ENCODE results near the gene BCL2L14. TPM values are rescaled to one million over a fixed set of nuclear protein-coding genes. Genes with fewer than 3 reads are reported as not detected.
"Not testable (repeated sequence)": the region's sequence is repeated elsewhere in the genome, so short reads cannot be mapped to it uniquely, and the experiment has no call there.

BCL2L14 gene
- total RNA-seq, 1 donor from 2014 or later, result not detected

GRCh38 chr12:12095021-12095420 lies 24.3 kb downstream of the BCL2L14 start:
- intact Hi-C loops (cut with DNase I), result no loop called here
- no peak for DNase-seq
- ATAC-seq (ENCODE audit: poor library complexity), result no peak

GRCh38 chr12:12097891-12098690 lies 27.4 kb downstream of the BCL2L14 start:
- ATAC-seq (ENCODE audit: poor library complexity) (no peak), DNase-seq (no peak)
- intact Hi-C loops (cut with DNase I), result no loop called here

GRCh38 chr12:12098691-12099015 lies 27.9 kb downstream of the BCL2L14 start:
- no peak for ATAC-seq (ENCODE audit: poor library complexity)
- DNase-seq, result no peak
- intact Hi-C loops (cut with DNase I), result no loop called here

GRCh38 chr12:12099102-12099501 lies 28.4 kb downstream of the BCL2L14 start:
- intact Hi-C loops (cut with DNase I), result no loop called here

GRCh38 chr12:12107678-12108077 lies 36.9 kb downstream of the BCL2L14 start:
- no peak for DNase-seq
- intact Hi-C loops (cut with DNase I), result no loop called here
- no peak for ATAC-seq (ENCODE audit: poor library complexity)

More at GRCh38 chr12:12099102-12099501, 28.4 kb downstream of the BCL2L14 start:
- no peak for ATAC-seq (ENCODE audit: poor library complexity)
- DNase-seq, result no peak

- intact Hi-C loops (cut with DNase I), result no loop called here
- DNase-seq (no peak), ATAC-seq (ENCODE audit: poor library complexity) (no peak)
These were observed 37.8 kb downstream of the BCL2L14 start for GRCh38 chr12:12108441-12109058.

GRCh38 chr12:12110923-12111555 lies 40.3 kb downstream of the BCL2L14 start:
- ATAC-seq (ENCODE audit: poor library complexity); DNase-seq; intact Hi-C loops (cut with DNase I): not testable (repeated sequence)

GRCh38 chr12:12115514-12115913 lies 44.8 kb downstream of the BCL2L14 start:
- intact Hi-C loops (cut with DNase I), result no loop called here
- ATAC-seq (ENCODE audit: poor library complexity), result no peak
- DNase-seq, result no peak

GRCh38 chr12:12116677-12117076 lies 45.9 kb downstream of the BCL2L14 start:
- ATAC-seq (ENCODE audit: poor library complexity), result no peak
- no peak for DNase-seq
- intact Hi-C loops (cut with DNase I), result no loop called here

- DNase-seq, result no peak
- ATAC-seq (ENCODE audit: poor library complexity), result no peak
- intact Hi-C loops (cut with DNase I), result no loop called here
These were observed 50.3 kb downstream of the BCL2L14 start for GRCh38 chr12:12121061-12121460.

GRCh38 chr12:12123036-12123604 lies 52.4 kb downstream of the BCL2L14 start:
- intact Hi-C loops (cut with DNase I), result no loop called here
- no peak for ATAC-seq (ENCODE audit: poor library complexity)

GRCh38 chr12:12126551-12126950 lies 55.8 kb downstream of the BCL2L14 start:
- DNase-seq (no peak), ATAC-seq (ENCODE audit: poor library complexity) (no peak)
- intact Hi-C loops (cut with DNase I), result no loop called here

More at GRCh38 chr12:12123036-12123604, 52.4 kb downstream of the BCL2L14 start:
- DNase-seq, result no peak

- DNase-seq (no peak), ATAC-seq (ENCODE audit: poor library complexity) (no peak)
- intact Hi-C loops (cut with DNase I), result no loop called here
These were observed 56.6 kb downstream of the BCL2L14 start for GRCh38 chr12:12127304-12127703.

GRCh38 chr12:12128670-12129069 lies 57.9 kb downstream of the BCL2L14 start:
- intact Hi-C loops (cut with DNase I), result no loop called here
- no peak for ATAC-seq (ENCODE audit: poor library complexity)
- no peak for DNase-seq

GRCh38 chr12:12133259-12133658 lies 62.5 kb downstream of the BCL2L14 start:
- no peak for DNase-seq
- ATAC-seq (ENCODE audit: poor library complexity), result no peak
- intact Hi-C loops (cut with DNase I), result no loop called here

GRCh38 chr12:12133785-12134184 lies 63.0 kb downstream of the BCL2L14 start:
- ATAC-seq (ENCODE audit: poor library complexity) (no peak), DNase-seq (no peak)
- intact Hi-C loops (cut with DNase I), result no loop called here

- intact Hi-C loops (cut with DNase I), result no loop called here
- ATAC-seq (ENCODE audit: poor library complexity) (no peak), DNase-seq (no peak)
These were observed 67.7 kb downstream of the BCL2L14 start for GRCh38 chr12:12138203-12139154.

- ATAC-seq (ENCODE audit: poor library complexity), result no peak
These were observed 70.3 kb downstream of the BCL2L14 start for GRCh38 chr12:12141000-12141399.

More at GRCh38 chr12:12141000-12141399, 70.3 kb downstream of the BCL2L14 start:
- no peak for DNase-seq
- intact Hi-C loops (cut with DNase I), result no loop called here
